Loucy (cell line): Measurements from ENCODE around the gene FZR1.
"Not testable (repeated sequence)": the region's sequence is repeated elsewhere in the genome, so short reads cannot be mapped to it uniquely, and the experiment has no call there.

ENCODE experiments used
- H2AFZ ChIP-seq: fragments of 200-600 bp; sonication (generic); 2 replicates; pipeline ENCODE4 v1.6.0; 2016; ENCODE audit warnings: antibody characterized with exemption, mild to moderate bottlenecking, low read length, moderate library complexity
- H3F3A ChIP-seq: fragments of 200-600 bp; 2 replicates; pipeline ENCODE4 v1.6.0; 2016; ENCODE audit warnings: antibody characterized with exemption, low read depth, mild to moderate bottlenecking
- H3K27me3 ChIP-seq: fragments of 200-600 bp; sonication (generic); 2 replicates; pipeline ENCODE4 v1.6.1; 2014; ENCODE audit warnings: low read length, mild to moderate bottlenecking; ENCODE audit not compliant: insufficient read depth, poor library complexity, severe bottlenecking
- H3K36me3 ChIP-seq: fragments of 200-600 bp; sonication (generic); 2 replicates; pipeline ENCODE4 v1.6.1; 2016; ENCODE audit warnings: low read length; ENCODE audit not compliant: insufficient read depth
- H3K4me1 ChIP-seq: fragments of 200-600 bp; sonication (generic); 2 replicates; pipeline ENCODE4 v1.5.1; 2014; ENCODE audit warnings: low read length, mild to moderate bottlenecking; ENCODE audit not compliant: insufficient read depth, poor library complexity, severe bottlenecking
- H3K4me2 ChIP-seq: fragments of 200-600 bp; sonication (generic); 2 replicates; pipeline ENCODE4 v1.6.0; 2014; ENCODE audit warnings: antibody characterized with exemption, low read length, low read depth, mild to moderate bottlenecking; ENCODE audit not compliant: poor library complexity, severe bottlenecking
- H3K4me3 ChIP-seq: fragments of 200-600 bp; sonication (generic); 2 replicates; pipeline ENCODE4 v1.5.1; 2014; ENCODE audit warnings: low read length, mild to moderate bottlenecking, mixed read lengths; ENCODE audit not compliant: poor library complexity, severe bottlenecking
- H3K79me2 ChIP-seq: fragments of 200-600 bp; sonication (generic); 2 replicates; pipeline ENCODE4 v1.6.1; 2014; ENCODE audit warnings: low read length; ENCODE audit not compliant: insufficient read depth
- H3K9ac ChIP-seq: fragments of 200-600 bp; sonication (generic); 2 replicates; pipeline ENCODE4 v1.6.0; 2014; ENCODE audit warnings: mild to moderate bottlenecking, low read depth, low read length, moderate library complexity; ENCODE audit not compliant: poor library complexity, severe bottlenecking
- H3K9me2 ChIP-seq: fragments of 200-600 bp; sonication (generic); replicated peaks from 2 replicates; pipeline ENCODE4 v1.6.1; 2016; ENCODE audit warnings: low read depth, low read length, mixed read lengths
- H3K9me3 ChIP-seq: fragments of 200-600 bp; sonication (generic); 2 replicates; pipeline ENCODE4 v1.6.1; 2014; ENCODE audit warnings: mild to moderate bottlenecking, antibody characterized with exemption, low read length, low read depth; ENCODE audit not compliant: insufficient read depth
- H4K20me1 ChIP-seq: fragments of 200-600 bp; sonication (generic); 2 replicates; pipeline ENCODE4 v1.6.0; 2014; ENCODE audit warnings: antibody characterized with exemption, low read length, mild to moderate bottlenecking; ENCODE audit not compliant: insufficient read depth, poor library complexity, severe bottlenecking
- CTCF ChIP-seq: fragments of 200-600 bp; sonication (generic); conservative IDR thresholded peaks from 2 replicates; pipeline ENCODE4 v1.5.1; 2014; ENCODE audit warnings: mild to moderate bottlenecking, antibody characterized with exemption, low read length
- EZH2phosphoT487 ChIP-seq: fragments of 200-600 bp; IDR thresholded peaks from 2 replicates; pipeline ENCODE4 v1.6.1; 2018; ENCODE audit warnings: antibody characterized with exemption, mild to moderate bottlenecking, moderate library complexity, borderline replicate concordance

FZR1 gene

DNA sequence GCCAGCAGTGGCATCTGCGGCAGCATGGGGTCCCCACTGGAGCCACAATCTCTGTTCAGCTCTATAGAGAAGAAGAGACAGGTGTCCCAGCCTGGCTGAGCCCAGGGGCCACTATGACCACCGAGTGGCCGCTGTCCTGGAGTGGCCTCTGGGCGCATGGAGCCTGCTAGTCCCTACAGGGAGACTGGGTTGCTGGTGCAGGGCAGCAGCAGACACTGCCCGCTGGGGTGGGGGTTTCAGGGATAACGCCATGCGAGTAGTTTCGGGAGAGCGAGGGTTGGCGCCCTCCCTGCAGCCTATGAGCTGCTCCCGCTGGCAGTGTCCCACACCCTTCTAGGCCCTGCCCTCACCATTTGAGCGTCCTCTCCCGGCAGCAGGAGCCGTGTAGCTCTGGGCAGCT is 22.0 kb downstream of the FZR1 start:
- Histone ChIP-seq H3K36me3 (peaks cover 70% of the 10 kb centered on the region; the same call in 1 of the 2 replicates), H3K79me2 (no peaks in the 10 kb centered on the region; the same call in 1 of the 2 replicates)

GRCh38 chr19:3528539-3529211 is 22.6 kb downstream of the FZR1 start:
- no peak overlapping the region for H3K9ac ChIP-seq
- H2AFZ ChIP-seq, result no peak overlapping the region
- no peak overlapping the region for H3K4me3 ChIP-seq
- no peaks in the 10 kb centered on the region for H3K9me3 ChIP-seq
- no peaks in the 10 kb centered on the region for H3K9me2 ChIP-seq
- TF ChIP-seq EZH2phosphoT487, result no peak
- TF ChIP-seq CTCF, result no peak
- H3K4me2 ChIP-seq, result no peak overlapping the region
- H3K4me1 ChIP-seq, result no peaks in the 10 kb centered on the region
- H3F3A ChIP-seq, result no peaks in the 10 kb centered on the region
- no peaks in the 10 kb centered on the region; the same call in 1 of the 2 replicates for H3K79me2 ChIP-seq
- H3K27me3 ChIP-seq, result no peaks in the 10 kb centered on the region
- no peaks in the 10 kb centered on the region for H4K20me1 ChIP-seq
- peaks cover 70% of the 10 kb centered on the region; the same call in 1 of the 2 replicates for H3K36me3 ChIP-seq

More for the DNA sequence above, 22.0 kb downstream of the FZR1 start:
- Histone ChIP-seq H3K9ac (no peak overlapping the region), H3F3A (no peaks in the 10 kb centered on the region), H2AFZ (no peak overlapping the region), H3K9me2 (no peaks in the 10 kb centered on the region), H3K4me1 (no peaks in the 10 kb centered on the region), H3K4me2 (no peak overlapping the region), H3K4me3 (no peak overlapping the region), H3K9me3 (no peaks in the 10 kb centered on the region), H3K27me3 (no peaks in the 10 kb centered on the region), H4K20me1 (no peaks in the 10 kb centered on the region)
- TF ChIP-seq CTCF (no peak), EZH2phosphoT487 (no peak)

- H3K4me3 ChIP-seq, H3K27me3 ChIP-seq, H3K9me3 ChIP-seq, H2AFZ ChIP-seq, H3F3A ChIP-seq, H4K20me1 ChIP-seq, H3K4me1 ChIP-seq, H3K4me2 ChIP-seq, H3K9me2 ChIP-seq, H3K9ac ChIP-seq, H3K79me2 ChIP-seq: not testable (repeated sequence)
- H3K36me3 ChIP-seq, result peaks cover 68% of the 10 kb centered on the region; the same call in 1 of the 2 replicates
Observed at GRCh38 chr19:3529299-3529698, 23.2 kb downstream of the FZR1 start.

- H3K9ac ChIP-seq, result no peak overlapping the region
- peaks cover 70% of the 10 kb centered on the region; the same call in 1 of the 2 replicates for H3K36me3 ChIP-seq
- no peak overlapping the region for H3K4me2 ChIP-seq
- no peaks in the 10 kb centered on the region for H3K9me3 ChIP-seq
- H4K20me1 ChIP-seq, result no peaks in the 10 kb centered on the region
- H3K27me3 ChIP-seq, result no peaks in the 10 kb centered on the region
- H3K4me1 ChIP-seq, result no peaks in the 10 kb centered on the region
- no peaks in the 10 kb centered on the region for H3K79me2 ChIP-seq
- H3K4me3 ChIP-seq, result no peak overlapping the region
- no peak for TF ChIP-seq EZH2phosphoT487
- no peak for TF ChIP-seq CTCF
- H3K9me2 ChIP-seq, result no peaks in the 10 kb centered on the region
- H3F3A ChIP-seq, result no peaks in the 10 kb centered on the region
- H2AFZ ChIP-seq, result no peak overlapping the region
Observed at GRCh38 chr19:3530389-3530788, 24.3 kb downstream of the FZR1 start.
